GM18909 (cell line): ENCODE measurements around the gene PRKCA.

Experiments used
- ATAC-seq: cut with Tn5 transposase; IDR thresholded peaks from one replicate; pipeline ENCODE4 v1.9.1; 2021; ENCODE audit warnings: mild to moderate bottlenecking; ENCODE audit not compliant: unreplicated experiment, poor library complexity

PRKCA gene

DNA sequence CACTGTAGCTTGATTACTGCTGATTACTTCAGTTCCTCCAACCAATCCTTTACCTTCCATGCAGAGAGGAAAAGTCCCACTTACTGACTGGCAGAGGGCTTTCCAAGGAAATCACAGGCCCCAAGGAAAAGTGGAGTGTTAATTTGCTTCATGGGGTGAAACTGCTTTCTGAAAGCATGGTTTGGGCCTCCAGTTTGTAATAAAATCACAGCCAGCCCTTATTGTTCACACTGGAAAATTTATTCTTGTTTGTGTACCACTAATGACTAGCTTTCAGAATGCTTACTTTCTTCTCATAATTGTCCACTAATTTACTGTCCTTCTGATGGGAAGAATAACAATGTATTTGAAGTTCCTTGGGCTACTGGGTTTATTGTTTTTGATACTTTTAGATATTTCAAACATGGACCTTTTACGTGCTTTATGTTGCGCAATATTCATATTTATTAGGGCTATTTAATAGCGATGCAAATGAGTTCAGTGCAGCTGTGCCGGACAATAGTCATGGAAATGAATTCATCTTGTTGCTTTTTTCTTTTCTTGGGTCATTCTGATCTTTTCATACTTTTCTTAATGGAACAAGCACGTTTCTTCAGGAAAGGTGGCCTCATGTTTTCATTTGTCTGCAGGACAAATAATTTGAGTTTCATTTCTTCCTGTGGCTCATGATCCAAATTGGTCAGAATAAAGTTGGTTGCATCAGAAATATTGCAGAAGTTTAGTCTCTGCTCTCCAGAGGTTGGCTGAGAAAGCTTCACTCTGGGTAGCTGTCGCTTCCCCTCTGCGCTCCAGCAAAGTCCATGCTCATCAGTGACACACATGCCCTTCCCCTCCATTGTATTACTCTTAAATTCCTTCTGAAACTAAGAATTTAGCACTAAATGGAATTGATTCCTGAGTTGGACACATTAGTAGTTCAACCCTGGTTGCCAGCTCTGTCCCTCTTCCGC lies 128.7 kb downstream of the PRKCA start:
- no peak for ATAC-seq

DNA sequence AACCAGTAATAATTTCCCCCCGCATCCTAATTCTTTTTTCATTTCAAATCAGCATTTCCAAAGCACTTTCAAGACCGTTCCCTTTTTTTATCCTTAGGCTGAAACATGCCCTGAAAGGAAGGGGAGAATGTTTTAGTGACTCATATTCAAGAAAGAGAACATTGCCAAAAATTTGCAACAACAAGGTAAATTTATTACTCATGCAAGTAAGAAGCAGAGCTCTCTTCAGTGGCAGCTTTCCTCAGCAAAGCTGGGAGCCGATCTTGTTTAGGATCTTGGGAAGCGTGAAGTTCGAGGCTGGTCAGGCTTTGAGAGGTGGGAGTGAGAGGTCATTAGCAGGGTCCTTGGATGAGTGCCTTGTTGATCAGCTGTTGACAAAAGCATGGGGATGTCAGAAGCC lies 129.5 kb downstream of the PRKCA start:
- ATAC-seq, result no peak

DNA sequence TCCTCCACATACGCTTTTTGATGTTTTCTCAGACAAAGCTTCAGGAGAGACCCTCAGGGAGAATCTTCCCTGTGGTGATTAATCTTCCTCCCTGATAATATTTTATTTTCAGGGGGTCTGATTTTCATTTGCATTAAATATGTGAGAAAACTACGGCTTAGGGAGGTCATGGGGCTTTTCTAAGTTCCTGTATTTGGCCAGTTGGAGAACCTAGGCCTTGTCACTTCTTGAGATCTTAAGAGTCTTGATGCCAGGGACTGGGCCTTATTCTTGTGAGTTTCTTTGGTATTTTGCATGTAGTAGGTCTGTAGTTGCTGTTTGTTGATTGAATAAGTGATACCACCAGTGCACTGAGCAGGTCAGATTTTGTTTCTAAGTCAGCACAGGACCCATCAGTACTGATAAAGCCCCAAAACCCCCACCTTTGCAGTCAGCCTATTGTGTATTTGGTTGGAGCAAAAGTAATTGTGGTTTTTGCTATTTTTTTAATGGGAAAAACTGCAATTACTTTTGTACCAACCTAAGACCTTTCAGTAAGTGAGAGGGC lies 130.1 kb downstream of the PRKCA start:
- no peak for ATAC-seq

DNA sequence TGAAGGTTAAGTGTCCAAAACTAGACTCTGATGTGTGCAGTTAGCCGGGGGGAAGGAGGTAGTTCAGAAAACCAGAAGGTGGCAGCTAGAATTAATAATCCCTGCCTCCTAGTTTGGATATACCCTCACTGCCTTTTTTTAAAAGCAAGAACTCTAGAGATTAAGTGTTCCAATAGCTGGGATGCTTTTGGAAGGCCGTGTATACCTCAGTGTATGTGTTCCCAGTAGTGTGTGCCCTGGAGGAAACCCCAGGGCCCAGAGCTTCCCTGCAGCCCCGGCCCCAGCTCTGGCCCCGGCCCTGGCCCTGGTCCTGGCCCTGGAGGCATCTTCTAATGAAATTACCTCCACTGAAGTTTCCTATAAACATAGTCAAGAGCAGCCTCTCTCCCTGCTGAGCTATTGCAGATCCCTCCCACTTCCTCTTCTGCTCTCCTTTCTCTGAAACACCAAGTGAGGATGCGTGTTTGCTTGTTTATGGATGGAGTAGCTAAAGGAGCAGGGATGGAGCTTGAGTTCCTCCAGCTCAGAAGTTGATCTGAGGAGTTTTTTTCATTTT lies 130.7 kb downstream of the PRKCA start:
- no peak for ATAC-seq

DNA sequence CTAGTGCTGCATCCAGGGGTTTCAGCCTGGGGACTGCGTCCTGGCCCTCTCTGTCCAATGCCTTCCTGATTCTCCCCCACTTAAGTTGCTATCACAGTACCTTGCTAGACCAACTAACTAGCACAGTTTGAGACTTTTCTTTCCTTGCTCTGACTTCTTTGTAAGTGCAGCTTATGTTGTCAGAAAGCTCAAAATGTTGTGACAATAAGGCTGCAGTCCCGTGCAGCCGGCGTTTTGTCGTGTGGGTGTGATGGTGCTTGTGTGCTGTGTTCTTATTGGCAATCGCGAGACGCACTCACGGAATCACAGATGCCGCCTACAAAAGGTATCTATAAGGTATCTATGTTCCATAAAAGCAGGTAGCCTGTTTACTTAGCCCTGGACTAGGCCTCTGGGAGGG lies 132.8 kb downstream of the PRKCA start:
- ATAC-seq, result no peak

DNA sequence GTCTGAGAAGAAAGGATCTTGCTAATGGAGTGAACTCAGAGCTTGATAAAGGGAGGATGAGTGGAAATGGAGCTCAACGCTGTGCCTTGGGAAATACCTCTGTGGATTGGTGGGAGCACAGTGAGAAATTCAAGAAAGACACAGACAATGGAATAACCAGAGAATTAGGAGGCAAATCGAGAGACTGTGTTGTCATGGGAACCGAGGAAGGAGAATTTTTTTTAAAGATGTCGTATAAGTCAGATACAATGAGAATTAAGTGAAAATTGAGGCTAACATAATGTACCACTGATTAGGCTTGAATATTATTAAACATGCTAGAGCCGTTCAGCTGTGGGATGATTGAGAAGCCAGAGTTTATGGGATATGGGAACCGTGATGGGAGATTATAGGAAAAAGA lies 134.2 kb downstream of the PRKCA start:
- no peak for ATAC-seq

DNA sequence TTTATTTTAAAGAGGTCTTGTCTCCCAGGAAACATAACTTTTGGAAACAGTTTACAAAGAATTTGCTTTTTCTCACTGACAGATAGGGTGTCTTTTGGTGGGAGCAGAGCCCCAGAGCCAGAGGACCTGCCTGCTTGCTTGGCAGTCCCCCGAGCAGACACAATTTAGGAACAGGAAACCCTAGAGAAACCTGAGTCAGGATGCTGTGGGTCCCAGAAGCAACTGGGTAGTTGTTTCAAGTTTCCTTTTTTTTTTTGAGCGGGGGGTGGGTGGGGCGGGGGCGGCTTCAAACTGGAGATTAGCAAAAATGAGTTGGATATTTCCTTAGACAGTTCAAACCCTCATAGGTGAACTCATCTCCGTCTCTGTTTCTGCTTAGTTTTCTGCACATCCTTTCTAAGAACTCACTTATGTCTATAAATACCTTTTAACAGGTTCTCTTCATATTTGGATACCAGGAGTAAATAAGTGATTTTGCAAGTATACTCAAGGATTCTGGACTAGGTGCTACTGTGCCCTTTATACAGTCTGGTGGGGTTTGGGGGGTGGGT lies 135.1 kb downstream of the PRKCA start:
- ATAC-seq, result no peak

DNA sequence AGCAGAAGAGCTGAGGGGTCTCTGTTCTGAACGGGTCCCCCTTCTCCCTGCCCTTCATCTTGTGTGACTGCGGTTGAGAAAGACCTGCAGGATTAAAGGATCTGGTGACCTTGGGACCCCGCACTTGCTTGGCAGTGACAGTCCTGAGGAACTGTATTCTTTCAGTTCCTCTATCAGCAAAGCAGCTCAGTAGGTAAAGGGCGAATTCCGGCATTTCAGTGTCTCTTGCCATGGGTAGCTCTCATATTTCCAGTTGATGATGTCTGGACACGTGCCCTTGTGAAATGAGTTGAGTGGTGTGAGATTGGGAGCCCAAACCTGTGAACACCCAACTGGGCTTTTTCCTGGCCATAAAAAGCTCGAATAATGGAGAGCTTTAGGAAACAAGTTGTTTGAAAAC lies 135.7 kb downstream of the PRKCA start:
- no peak for ATAC-seq

DNA sequence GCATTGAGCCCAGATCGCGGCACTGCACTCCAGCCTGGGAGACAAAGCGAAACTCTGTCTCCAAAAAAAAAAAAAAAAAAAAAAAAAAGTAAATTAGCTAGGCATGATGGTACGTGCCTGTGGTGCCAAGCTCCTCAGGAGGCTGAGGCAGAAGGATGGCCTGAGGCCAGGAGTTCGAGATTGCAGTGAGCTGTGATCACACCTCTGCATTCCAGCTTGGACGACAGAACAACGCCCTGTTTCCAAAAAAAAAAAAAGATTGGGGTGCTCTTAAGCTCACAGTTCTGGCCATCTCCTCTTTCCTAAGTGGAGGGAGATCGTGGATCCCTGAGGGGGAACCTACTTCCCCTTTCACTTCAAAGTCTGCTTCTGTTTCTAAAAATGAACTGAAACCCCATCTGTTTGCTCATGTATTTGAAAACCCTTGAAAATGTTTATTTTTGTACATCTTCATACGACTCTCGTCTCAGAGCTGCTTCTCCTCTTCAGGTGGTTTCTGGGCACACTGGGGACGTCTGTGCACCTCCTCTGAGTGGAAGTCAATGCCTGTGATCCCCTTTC lies 138.8 kb downstream of the PRKCA start:
- peak; percentile 91 for ATAC-seq

DNA sequence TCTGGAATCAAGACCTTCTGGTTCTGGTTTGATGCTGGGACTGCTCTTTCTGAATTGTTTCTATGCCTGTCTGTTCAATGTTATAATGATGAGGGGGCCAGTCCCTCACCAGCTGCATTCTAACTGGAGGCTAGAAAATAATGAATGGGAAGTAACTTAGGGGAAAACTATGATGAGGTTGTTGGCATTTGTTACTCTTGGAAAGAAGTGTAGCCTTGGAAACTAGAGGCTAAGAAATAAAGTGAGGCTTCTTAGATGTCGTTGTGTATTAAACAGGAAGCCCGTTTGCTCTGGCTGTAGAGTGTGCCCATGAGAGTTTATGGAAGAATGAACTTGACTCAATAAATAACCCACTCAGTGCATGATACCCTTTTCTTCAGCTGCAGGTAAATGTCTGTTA lies 140.8 kb downstream of the PRKCA start:
- no peak for ATAC-seq

DNA sequence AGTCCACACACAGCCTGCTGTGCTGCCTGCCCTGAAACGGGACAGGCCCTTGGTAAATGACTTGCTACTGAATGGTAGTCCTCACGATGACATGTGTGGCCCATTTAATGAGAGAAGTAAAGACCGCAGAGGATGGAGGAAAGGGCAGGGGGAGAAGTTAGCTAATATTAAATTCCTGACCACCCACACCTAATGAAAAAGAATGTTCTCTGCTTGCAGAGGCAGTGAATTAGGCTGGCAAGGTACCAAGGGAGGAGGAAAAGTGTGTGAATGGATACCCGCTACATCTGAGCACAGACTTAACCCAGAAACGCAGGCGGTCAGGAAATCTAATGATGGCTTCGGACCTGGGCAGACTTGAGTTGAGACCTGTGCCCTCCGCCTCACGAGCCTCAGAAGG lies 141.2 kb downstream of the PRKCA start:
- ATAC-seq, result no peak

DNA sequence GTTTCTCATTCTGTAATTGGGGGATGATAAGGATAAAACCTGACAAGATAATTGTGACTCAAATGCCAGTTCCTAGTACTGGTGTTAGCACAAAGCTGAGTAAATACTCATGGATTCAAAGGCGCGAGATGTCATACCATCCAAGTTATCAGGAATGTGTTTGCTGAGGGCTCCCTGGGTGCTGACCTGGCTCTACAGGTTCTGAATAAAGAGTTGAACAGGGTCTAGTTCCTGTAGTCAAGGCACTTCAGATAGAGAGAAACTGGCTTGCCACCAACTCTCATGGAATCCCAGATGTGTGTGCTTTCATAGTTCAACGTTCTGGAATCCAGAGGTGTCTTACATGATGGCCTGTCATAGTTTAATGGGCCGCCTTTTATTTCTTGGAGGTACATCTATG lies 141.6 kb downstream of the PRKCA start:
- ATAC-seq, result no peak

DNA sequence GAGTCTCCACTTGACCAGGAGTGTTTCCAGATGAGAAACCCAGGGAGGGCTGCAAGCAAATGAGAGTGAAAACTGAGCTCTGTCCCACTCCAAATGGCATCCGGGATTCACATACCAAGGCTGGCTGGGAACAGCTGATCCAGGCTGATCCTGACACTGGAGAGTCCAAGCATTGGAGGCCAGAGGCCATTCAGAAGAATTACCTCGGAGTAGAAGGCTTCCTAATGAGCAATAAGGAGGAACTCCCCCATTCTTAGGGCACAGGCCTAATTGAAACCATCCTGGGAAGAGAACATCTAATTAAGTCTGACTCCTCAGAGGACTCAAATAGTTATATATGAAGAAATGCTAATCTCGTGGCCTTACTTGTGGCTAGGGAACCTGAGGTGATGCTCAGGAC lies 142.8 kb downstream of the PRKCA start:
- ATAC-seq, result no peak

DNA sequence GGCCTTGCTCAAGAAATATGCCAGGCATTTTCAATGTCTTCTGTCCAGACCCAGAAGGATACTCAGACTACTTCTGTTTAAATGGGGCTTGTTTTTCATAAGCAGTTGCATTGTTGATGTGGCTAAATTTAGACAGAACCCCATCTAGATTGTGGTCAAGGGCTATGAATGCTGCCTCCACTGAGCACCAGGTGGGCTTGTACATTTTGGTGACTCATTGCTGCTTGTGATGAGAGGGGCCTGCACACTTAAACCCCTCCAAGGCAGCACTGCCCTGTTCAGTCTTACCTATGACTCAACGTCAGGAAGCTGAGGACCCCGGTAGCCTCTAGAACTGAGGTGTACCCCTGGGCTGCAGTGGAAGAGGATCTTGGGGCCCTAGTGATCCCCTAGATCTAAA lies 144.0 kb downstream of the PRKCA start:
- ATAC-seq, result no peak

DNA sequence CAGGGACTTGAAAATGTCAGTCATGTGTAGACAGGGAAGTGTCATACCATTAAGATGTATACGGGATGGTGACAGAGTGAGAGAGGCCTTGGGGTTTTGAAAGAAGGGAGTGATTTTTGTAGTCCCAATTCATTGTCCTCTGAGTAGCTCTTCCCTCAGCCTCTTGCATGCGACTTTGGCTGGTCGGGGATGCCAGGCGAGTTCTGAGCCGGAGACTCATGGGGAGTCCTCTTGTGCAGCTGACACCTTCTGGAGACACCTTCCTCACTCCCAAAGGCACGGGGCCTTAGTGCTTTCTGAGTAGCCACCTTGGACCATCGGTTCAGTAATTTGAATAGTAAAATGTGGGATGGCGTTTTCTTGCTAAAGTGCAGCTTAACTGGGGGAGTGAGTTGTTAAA lies 144.7 kb downstream of the PRKCA start:
- no peak for ATAC-seq

DNA sequence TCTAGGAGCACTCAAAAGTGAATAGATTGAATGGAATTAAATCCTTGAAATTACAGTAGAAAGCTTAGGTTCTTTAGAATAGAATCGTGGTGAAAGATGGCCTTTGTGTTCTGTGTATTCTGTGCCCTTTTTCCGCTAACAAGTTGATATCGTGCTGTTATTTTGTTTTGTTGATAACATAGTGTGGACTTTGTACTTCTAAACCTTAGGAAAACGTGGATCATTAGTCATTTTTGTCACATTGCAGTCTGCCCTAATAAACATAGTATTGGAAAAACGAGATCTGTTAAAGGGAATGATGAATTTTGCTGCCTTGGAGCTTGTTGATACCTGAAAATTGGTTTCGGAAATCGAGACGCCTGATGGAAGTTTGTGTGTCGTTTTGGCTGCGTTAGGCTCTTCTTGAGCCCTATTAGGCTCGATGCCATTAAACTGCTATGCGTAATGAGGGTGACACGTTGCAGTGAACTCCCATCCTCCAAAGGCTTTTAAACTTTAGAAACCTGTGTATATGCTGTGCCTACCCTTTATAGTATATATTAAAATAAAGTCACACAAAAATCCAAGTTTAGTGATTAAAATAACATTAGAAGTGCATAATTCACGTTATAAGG lies 145.7 kb downstream of the PRKCA start:
- ATAC-seq, result no peak

DNA sequence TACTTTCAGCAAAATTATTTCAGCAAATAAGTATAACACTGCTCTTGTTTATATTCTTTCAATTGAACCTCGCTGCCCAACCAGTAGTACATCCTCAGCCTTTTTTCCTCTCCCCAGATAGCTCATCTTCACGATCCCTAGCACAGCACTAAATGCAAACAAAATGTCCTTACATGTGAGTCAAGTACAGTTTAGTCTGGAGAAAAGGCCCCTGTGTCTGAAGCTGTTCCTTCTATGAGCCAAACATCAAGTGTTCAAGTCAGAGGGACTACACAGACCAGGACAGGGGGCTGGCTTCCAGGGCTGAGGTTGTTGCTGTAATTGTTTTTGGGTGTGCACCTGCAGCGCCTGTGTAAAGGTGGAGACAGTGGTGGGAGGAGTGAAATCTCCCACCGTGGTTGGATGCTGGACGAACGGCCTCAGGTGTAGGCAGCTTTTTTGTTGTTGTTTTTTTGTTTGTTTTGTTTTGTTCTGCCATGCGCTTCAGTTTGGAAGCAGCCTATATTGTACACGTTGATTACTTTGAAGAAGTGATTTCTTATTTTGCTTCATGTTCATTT lies 147.1 kb downstream of the PRKCA start:
- ATAC-seq, result no peak

DNA sequence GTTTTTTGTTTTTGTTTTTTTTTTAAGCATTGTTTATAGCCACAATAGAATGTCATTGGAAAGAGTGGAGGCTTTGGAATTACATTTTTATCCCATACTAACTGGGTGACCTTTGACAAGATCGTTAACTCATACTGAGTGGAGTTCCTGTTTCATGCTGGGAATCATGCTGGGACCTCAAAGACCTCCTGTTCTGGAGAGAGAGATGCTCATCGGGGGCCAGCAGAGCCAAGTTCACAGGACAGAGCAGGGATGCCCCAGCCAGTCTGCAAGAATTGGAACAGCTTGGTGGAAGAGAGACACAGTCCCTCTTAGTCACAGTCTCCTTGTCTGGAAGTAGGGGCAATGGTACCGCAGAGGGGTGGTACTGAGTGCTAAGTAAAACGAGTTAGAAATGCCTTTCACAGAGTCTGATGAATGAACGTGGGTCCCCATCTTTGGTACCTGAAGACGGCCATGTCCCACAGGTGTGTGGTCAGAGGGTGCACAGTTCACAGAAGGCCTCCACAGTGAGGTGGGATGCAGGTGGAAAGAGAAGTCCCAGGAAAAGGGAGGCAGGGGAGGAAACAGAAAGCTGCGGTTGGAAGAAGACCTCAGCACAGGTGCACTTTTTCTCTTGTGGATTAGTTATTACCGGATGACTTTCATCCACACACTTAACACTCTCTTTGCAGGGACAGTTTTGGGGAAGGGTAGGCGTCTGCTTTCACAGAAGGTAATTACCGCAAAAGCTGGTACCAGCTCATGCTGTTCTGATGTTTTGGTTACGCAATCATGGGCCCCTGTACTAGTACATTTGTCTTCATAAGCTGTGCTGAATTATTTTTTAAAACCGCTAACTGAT lies 147.8 kb downstream of the PRKCA start:
- no peak for ATAC-seq

DNA sequence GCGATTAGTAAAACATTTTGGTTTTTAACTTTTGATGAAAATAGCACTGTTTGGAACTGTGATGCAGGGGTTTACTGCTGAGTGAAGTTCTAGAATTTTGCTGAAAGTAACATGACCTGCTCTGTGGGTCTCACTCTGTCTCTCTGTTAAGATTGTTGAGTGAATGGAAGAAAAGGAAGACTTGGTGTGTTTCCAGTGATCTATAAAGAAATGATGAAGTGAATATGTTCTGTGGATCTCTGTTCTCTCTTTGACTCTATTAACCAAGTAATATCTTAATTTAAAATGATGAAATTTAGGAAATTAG lies 148.4 kb downstream of the PRKCA start:
- no peak for ATAC-seq
